ENCODE data around the gene FAM219A. TPM values are rescaled to one million over a fixed set of nuclear protein-coding genes. Genes with fewer than 3 reads are reported as not detected.
A peak's percentile ranks its signal among the peaks of the same experiment; 100 is the strongest.

The FAM219A gene, protein sequence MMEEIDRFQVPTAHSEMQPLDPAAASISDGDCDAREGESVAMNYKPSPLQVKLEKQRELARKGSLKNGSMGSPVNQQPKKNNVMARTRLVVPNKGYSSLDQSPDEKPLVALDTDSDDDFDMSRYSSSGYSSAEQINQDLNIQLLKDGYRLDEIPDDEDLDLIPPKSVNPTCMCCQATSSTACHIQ
- total RNA-seq (10 to 100 TPM in 1 of 4 donors, 1 to 10 TPM in 3; 7.4 to 10.2 (median 8.8) TPM), polyA plus RNA-seq (1 to 10 TPM; 3.0 to 7.9 (median 3.2) TPM)

DNA sequence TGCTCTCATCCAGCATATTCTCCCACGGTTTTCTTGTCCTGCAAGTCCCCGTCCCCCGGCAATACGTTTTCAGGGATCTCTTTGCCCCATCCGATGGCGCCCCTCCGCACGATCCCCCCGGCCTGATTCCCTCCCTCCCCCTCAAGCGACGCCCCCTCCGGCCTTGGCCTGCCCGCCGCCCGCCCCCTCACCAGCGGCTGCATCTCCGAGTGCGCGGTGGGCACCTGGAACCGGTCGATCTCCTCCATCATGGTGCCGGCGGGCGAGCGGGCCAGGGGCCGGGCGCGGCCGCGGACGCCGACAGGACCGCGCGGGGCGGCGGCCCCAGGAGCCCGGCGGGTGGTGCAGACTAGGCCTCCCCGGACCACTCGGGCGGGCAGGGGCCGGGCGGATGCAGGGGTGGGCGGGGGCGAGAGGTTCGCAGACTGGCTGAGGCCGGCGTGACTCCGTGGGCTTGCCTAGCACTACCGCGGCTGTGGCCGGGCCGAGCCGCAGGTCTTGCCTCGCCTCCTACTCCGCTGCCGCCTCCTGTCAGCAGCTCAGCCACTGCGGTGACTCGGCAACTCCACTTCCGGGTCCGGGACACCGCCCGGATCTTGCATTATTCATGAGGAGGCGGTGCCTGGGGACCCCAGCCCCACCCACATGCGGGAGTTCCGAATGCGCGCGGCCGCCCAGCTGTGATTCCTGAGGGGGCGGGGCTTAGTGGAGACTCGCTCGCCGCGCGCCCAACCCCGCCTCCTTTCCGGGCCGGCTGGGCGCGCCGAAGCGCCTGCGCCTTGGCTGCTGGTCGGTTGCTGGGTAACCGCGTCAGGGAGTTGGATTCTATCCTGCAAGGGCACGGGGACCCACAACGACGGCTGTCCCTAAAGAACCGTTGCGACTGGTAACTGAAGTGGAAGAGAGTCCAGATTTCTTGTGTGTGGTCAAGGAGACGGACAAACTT, at the start of gene FAM219A, which contains the start of gene DNAI1:
Gene FAM219A, minus strand, starts transcription at position 558 of the 946 bp plus-strand sequence. Its CDS starts 307 bp downstream, at position 251.
Gene DNAI1, plus strand, starts transcription at position 793 of the 946 bp plus-strand sequence. CDS start 201 bp downstream, outside the sequence.
- 1% methylated on average over 94 of the region's 94 CpGs for WGBS, 2 donors
- H3K36me3 ChIP-seq, result no peaks in the 10 kb centered on the region
- intact Hi-C loops (cut with DNase I), result loop anchor here (1.0 to 5.0 kb wide), 6 partner anchors 44 to 154 kb away; partner anchors contain the start of genes ENHO, MYORG and RPP25L
- H3K4me1 ChIP-seq, result peaks cover 0 to 36% (median 22%) of the 10 kb centered on the region in 4 donors
- TF ChIP-seq, protein P1, sequence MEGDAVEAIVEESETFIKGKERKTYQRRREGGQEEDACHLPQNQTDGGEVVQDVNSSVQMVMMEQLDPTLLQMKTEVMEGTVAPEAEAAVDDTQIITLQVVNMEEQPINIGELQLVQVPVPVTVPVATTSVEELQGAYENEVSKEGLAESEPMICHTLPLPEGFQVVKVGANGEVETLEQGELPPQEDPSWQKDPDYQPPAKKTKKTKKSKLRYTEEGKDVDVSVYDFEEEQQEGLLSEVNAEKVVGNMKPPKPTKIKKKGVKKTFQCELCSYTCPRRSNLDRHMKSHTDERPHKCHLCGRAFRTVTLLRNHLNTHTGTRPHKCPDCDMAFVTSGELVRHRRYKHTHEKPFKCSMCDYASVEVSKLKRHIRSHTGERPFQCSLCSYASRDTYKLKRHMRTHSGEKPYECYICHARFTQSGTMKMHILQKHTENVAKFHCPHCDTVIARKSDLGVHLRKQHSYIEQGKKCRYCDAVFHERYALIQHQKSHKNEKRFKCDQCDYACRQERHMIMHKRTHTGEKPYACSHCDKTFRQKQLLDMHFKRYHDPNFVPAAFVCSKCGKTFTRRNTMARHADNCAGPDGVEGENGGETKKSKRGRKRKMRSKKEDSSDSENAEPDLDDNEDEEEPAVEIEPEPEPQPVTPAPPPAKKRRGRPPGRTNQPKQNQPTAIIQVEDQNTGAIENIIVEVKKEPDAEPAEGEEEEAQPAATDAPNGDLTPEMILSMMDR (IDR thresholded peaks at IDR 0.05), result no peak
- TF ChIP-seq EP300 (IDR thresholded peaks at IDR 0.05) (no peak), POLR2A (IDR thresholded peaks at IDR 0.05) (peak; percentile 55 to 79), POLR2AphosphoS5 (IDR thresholded peaks at IDR 0.05) (peak; percentile 97 to 99 (median 98))
- H3K4me3 ChIP-seq, result peak within 1 kb of the TSS; percentile 59 to 96 (median 70)
- H3K27me3 ChIP-seq, result no peaks in the 10 kb centered on the region
- no peaks in the 10 kb centered on the region for H3K9me3 ChIP-seq
- peak; percentile 99 for DNase-seq
- peak within 1 kb of the TSS; percentile 82 to 88 (median 84) for H3K27ac ChIP-seq

DNA sequence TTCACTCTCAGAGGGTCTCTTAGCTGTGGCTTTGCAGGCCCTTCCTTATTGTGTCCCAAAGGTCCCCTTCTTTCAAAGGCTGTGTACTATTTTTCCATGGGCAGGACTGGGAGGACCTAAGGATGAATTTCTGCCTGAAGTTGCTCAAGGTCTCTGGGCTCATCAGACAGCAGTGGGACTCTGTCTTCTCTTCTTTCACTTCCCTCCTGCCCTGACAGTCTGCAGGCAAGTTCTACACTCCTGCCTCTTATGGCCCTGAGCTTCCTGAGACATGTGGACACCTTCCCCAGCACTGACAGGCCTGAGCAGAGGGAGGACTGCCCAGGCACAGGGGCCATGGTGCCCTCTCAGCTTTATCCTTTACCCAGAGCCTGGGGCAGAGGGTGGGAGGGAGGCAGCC, 49.6 kb upstream of the FAM219A start:
- H3K4me1 ChIP-seq, result peaks cover 0 to 5% (median 4%) of the 10 kb centered on the region in 4 donors
- peak; percentile 17 for DNase-seq

DNA sequence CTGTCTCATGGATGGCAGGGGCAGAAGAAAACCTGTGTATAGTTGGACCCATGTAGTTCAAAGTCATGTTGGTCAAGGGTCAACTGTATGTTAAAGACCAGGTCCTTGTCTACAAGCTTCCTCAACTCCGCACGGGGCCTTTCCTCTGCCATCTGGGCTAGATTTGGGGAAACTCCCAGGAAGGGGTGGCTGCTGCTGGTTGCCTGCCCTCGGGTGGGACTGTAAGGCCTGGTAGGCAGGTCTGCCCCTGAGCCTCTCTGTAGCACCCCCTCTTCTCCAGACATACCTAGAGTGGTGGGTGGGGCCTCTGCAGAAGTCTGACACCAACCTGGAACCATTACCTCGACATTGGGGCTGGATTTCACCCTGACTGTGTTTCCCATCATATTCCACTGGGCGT, 49.2 kb upstream of the FAM219A start:
- Histone ChIP-seq H3K4me1 (peaks cover 0 to 9% (median 8%) of the 10 kb centered on the region in 4 donors), H3K27me3 (no peaks in the 10 kb centered on the region), H3K4me3 (no peak overlapping the region), H3K36me3 (no peaks in the 10 kb centered on the region), H3K27ac (no peak overlapping the region), H3K9me3 (no peaks in the 10 kb centered on the region)
- intact Hi-C loops (cut with DNase I), result no loop called here
- DNase-seq, result peak; percentile 51
- TF ChIP-seq POLR2AphosphoS5 (IDR thresholded peaks at IDR 0.05), result no peak
- no peak for TF ChIP-seq EP300 (IDR thresholded peaks at IDR 0.05)
- no peak for TF ChIP-seq POLR2A (IDR thresholded peaks at IDR 0.05)
- TF ChIP-seq, protein P1 (IDR thresholded peaks at IDR 0.05), result no peak
- WGBS, 2 donors, result 87% methylated on average over 5 of the region's 5 CpGs

More for the DNA sequence above, 49.6 kb upstream of the FAM219A start:
- Histone ChIP-seq H3K27ac (no peak overlapping the region), H3K9me3 (no peaks in the 10 kb centered on the region), H3K36me3 (no peaks in the 10 kb centered on the region), H3K27me3 (no peaks in the 10 kb centered on the region), H3K4me3 (no peak overlapping the region)
- TF ChIP-seq EP300 (IDR thresholded peaks at IDR 0.05) (no peak), POLR2A (IDR thresholded peaks at IDR 0.05) (no peak), POLR2AphosphoS5 (IDR thresholded peaks at IDR 0.05) (no peak)
- TF ChIP-seq, protein P1 (IDR thresholded peaks at IDR 0.05), result no peak
- intact Hi-C loops (cut with DNase I), result no loop called here

DNA sequence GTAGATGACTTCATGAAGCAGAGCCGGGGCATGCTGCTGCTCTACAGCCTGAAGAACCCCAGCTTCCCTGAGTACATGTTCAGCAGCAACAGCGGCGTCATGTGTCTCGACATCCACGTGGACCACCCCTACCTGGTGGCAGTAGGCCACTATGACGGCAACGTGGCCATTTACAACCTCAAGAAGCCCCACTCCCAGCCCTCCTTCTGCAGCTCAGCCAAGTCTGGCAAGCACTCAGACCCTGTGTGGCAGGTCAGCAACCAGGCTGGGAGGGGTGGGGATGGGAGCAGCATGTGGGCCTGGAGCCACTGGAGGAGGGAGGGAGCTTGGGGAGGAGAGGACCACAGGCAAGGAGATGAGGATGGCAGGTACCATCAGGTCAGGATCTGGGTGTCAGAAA, 48.3 kb upstream of the FAM219A start:
- no peak overlapping the region for H3K4me3 ChIP-seq
- no peaks in the 10 kb centered on the region for H3K9me3 ChIP-seq
- intact Hi-C loops (cut with DNase I), result no loop called here
- 91 to 94% methylated on average over 7 of the region's 7 CpGs for WGBS, 2 donors
- TF ChIP-seq, protein P1 (IDR thresholded peaks at IDR 0.05), result no peak
- TF ChIP-seq POLR2AphosphoS5 (IDR thresholded peaks at IDR 0.05) (no peak), POLR2A (IDR thresholded peaks at IDR 0.05) (no peak), EP300 (IDR thresholded peaks at IDR 0.05) (no peak)
- H3K27me3 ChIP-seq, result no peaks in the 10 kb centered on the region
- peaks cover 0 to 19% (median 17%) of the 10 kb centered on the region in 4 donors for H3K4me1 ChIP-seq
- no peak overlapping the region for H3K27ac ChIP-seq
- H3K36me3 ChIP-seq, result no peaks in the 10 kb centered on the region
- DNase-seq, result peak; percentile 61
